ENCODE results near the gene EXOC3. TPM values are rescaled to one million over a fixed set of nuclear protein-coding genes. Genes with fewer than 3 reads are reported as not detected.
"Not testable (repeated sequence)": the region's sequence is repeated elsewhere in the genome, so short reads cannot be mapped to it uniquely, and the experiment has no call there.

Gene EXOC3
- total and polyA plus RNA-seq, 3 experiments from 2014 or later, result 42.9 to 52.4 (median 50.2) TPM

DNA sequence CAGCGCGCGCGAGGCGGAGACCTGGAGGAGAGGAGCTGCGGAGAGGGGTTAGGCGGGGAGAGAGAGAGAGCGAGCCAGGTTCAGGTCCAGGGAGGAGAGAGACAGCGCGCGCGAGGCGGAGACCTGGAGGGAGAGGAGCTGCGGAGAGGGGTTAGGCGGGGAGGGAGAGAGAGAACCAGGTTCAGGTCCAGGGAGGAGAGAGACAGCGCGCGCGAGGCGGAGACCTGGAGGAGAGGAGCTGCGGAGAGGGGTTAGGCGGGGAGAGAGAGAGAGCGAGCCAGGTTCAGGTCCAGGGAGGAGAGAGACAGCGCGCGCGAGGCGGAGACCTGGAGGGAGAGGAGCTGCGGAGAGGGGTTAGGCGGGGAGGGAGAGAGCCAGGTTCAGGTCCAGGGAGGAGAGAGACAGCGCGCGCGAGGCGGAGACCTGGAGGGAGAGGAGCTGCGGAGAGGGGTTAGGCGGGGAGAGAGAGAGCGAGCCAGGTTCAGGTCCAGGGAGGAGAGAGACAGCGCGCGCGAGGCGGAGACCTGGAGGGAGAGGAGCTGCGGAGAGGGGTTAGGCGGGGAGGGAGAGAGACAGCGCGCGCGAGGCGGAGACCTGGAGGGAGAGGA, 31.4 kb downstream of the EXOC3 start:
- Mint-ChIP-seq H3K27ac (peak overlapping the region in 1 of 8 donors; percentile 58), H3K27me3 (peaks cover 8 to 12% of the 10 kb centered on the region in 2 donors), H3K4me1 (peaks cover 7 to 32% (median 12%) of the 10 kb centered on the region in 3 donors), H3K4me3 (peak overlapping the region; percentile 67 to 91 (median 82)), H3K36me3 (peaks cover 0 to 17% (median 0%) of the 10 kb centered on the region in 3 donors)
- H3K36me3 ChIP-seq (ENCODE audit: insufficient read depth, low read length); H3K9me3 Mint-ChIP-seq; H3K9me3 ChIP-seq (ENCODE audit: low read length); H3K27me3 ChIP-seq (ENCODE audit: insufficient read depth, low read length, poor library complexity, severe bottlenecking); H3K27ac ChIP-seq (ENCODE audit: low read depth, low read length); H3K4me3 ChIP-seq (ENCODE audit: low read length): not testable (repeated sequence)
- ChIA-PET CTCF (interaction anchor here (1.4 to 1.7 kb wide), 2 partner anchors 28 to 30 kb away, joined by 3 to 8 read pairs; no protein-coding TSS in a partner anchor), POLR2A (interaction anchor here (1.4 kb wide), 1 partner anchor 28 kb away, joined by 3 read pairs; no protein-coding TSS in a partner anchor)
- peaks cover 21% of the 10 kb centered on the region for H3K4me1 ChIP-seq (ENCODE audit: insufficient read depth, low read length)
- peak in 1 of 5 donors; percentile 22 for DNase-seq

GRCh38 chr5:474840-475661, 32.1 kb downstream of the EXOC3 start:
- peaks cover 8 to 12% of the 10 kb centered on the region in 2 donors for H3K27me3 Mint-ChIP-seq
- peak in 1 of 5 donors; percentile 53 for DNase-seq
- H3K4me3 Mint-ChIP-seq, result peak overlapping the region; percentile 13 to 72 (median 68)
- H3K36me3 ChIP-seq (ENCODE audit: insufficient read depth, low read length), result no peaks in the 10 kb centered on the region
- no peaks in the 10 kb centered on the region for H3K9me3 Mint-ChIP-seq
- H3K4me1 Mint-ChIP-seq, result peaks cover 7 to 28% (median 12%) of the 10 kb centered on the region in 3 donors
- POLR2A ChIA-PET, result no interaction called here
- H3K4me3 ChIP-seq (ENCODE audit: low read length), result no peak overlapping the region
- H3K27ac Mint-ChIP-seq, result peak overlapping the region in 1 of 8 donors; percentile 58
- peaks cover 0 to 10% (median 0%) of the 10 kb centered on the region in 3 donors for H3K36me3 Mint-ChIP-seq
- H3K9me3 ChIP-seq (ENCODE audit: low read length), result no peaks in the 10 kb centered on the region
- CTCF ChIA-PET, result no interaction called here
- peaks cover 21% of the 10 kb centered on the region for H3K4me1 ChIP-seq (ENCODE audit: insufficient read depth, low read length)
- peaks cover 7% of the 10 kb centered on the region for H3K27me3 ChIP-seq (ENCODE audit: insufficient read depth, low read length, poor library complexity, severe bottlenecking)
- H3K27ac ChIP-seq (ENCODE audit: low read depth, low read length), result no peak overlapping the region

DNA sequence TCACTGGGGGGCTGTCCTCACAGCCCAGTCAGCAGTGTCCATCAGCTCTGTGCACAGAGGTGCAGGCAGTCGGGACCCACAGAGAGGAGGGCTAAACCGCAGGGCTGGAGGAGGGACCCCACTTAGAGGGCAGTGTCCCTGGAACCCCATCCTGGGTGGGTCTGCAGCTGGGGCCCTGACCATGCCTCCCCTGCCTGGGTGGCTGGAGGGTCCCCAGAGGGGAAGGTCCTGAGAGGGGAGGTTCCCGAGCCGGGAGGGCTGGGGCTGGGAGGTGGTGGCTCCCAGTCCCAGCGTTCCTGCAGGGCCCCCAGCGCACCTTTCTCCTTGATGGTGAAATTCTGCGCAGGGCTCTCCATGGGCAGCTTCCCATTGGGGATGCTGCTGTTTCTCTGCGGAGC, 32.7 kb downstream of the EXOC3 start:
- Mint-ChIP-seq H3K36me3 (peaks cover 0 to 6% (median 0%) of the 10 kb centered on the region in 3 donors), H3K9me3 (no peaks in the 10 kb centered on the region), H3K27me3 (peaks cover 8 to 13% of the 10 kb centered on the region in 2 donors), H3K27ac (no peak overlapping the region), H3K4me3 (peak overlapping the region in 5 of 7 donors; percentile 32 to 67 (median 47)), H3K4me1 (peaks cover 7 to 22% (median 11%) of the 10 kb centered on the region in 3 donors)
- H3K27ac ChIP-seq (ENCODE audit: low read depth, low read length), result no peak overlapping the region
- no peaks in the 10 kb centered on the region for H3K36me3 ChIP-seq (ENCODE audit: insufficient read depth, low read length)
- peaks cover 7% of the 10 kb centered on the region for H3K27me3 ChIP-seq (ENCODE audit: insufficient read depth, low read length, poor library complexity, severe bottlenecking)
- DNase-seq, result peak in 1 of 5 donors; percentile 41
- ChIA-PET POLR2A (interaction anchor here (0.6 kb wide), 1 partner anchor 17 kb away, joined by 3 read pairs; no protein-coding TSS in a partner anchor), CTCF (no interaction called here)
- H3K4me3 ChIP-seq (ENCODE audit: low read length), result no peak overlapping the region
- peaks cover 21% of the 10 kb centered on the region for H3K4me1 ChIP-seq (ENCODE audit: insufficient read depth, low read length)
- no peaks in the 10 kb centered on the region for H3K9me3 ChIP-seq (ENCODE audit: low read length)

GRCh38 chr5:476102-476813, 33.3 kb downstream of the EXOC3 start:
- Mint-ChIP-seq H3K27ac (no peak overlapping the region), H3K9me3 (no peaks in the 10 kb centered on the region), H3K4me3 (peak overlapping the region in 2 of 7 donors; percentile 50 to 61), H3K27me3 (peaks cover 9 to 16% of the 10 kb centered on the region in 2 donors), H3K36me3 (peaks cover 0 to 5% (median 0%) of the 10 kb centered on the region in 3 donors), H3K4me1 (peaks cover 7 to 17% (median 9%) of the 10 kb centered on the region in 3 donors)
- DNase-seq, result no peak
- no peak overlapping the region for H3K4me3 ChIP-seq (ENCODE audit: low read length)
- no peak overlapping the region for H3K27ac ChIP-seq (ENCODE audit: low read depth, low read length)
- ChIA-PET POLR2A (interaction anchor here (0.6 kb wide), 1 partner anchor 17 kb away, joined by 3 read pairs; no protein-coding TSS in a partner anchor), CTCF (no interaction called here)
- no peaks in the 10 kb centered on the region for H3K36me3 ChIP-seq (ENCODE audit: insufficient read depth, low read length)
- H3K4me1 ChIP-seq (ENCODE audit: insufficient read depth, low read length), result peaks cover 17% of the 10 kb centered on the region
- H3K27me3 ChIP-seq (ENCODE audit: insufficient read depth, low read length, poor library complexity, severe bottlenecking), result peaks cover 7% of the 10 kb centered on the region
- no peaks in the 10 kb centered on the region for H3K9me3 ChIP-seq (ENCODE audit: low read length)

DNA sequence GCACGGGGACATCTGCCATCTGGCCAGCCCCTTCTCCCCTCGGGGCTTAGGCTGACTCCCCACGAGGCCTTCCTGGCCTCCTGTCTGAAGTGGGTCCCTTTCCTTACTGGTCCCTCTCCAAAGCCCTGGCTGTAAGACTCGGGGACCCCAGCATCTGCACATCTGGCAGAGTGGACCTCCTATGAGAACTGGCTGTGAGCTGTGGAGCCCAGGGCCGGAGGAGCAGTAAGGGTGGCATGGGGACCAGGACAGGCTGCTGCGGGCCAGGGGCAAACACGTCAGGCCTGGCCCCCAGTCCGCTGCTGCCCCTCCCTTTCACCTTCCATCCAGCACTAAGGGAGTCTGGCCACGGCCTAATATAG, 33.8 kb downstream of the EXOC3 start:
- Mint-ChIP-seq H3K27me3 (peaks cover 12 to 16% of the 10 kb centered on the region in 2 donors), H3K4me3 (no peak overlapping the region), H3K27ac (no peak overlapping the region), H3K36me3 (peaks cover 0 to under 1% (median 0%) of the 10 kb centered on the region in 3 donors), H3K9me3 (no peaks in the 10 kb centered on the region), H3K4me1 (peaks cover 2 to 12% (median 6%) of the 10 kb centered on the region in 3 donors)
- DNase-seq, result no peak
- no peak overlapping the region for H3K4me3 ChIP-seq (ENCODE audit: low read length)
- H3K9me3 ChIP-seq (ENCODE audit: low read length), result no peaks in the 10 kb centered on the region
- ChIA-PET CTCF (no interaction called here), POLR2A (no interaction called here)
- H3K36me3 ChIP-seq (ENCODE audit: insufficient read depth, low read length), result no peaks in the 10 kb centered on the region
- H3K27ac ChIP-seq (ENCODE audit: low read depth, low read length), result no peak overlapping the region
- H3K4me1 ChIP-seq (ENCODE audit: insufficient read depth, low read length), result peaks cover 11% of the 10 kb centered on the region
- H3K27me3 ChIP-seq (ENCODE audit: insufficient read depth, low read length, poor library complexity, severe bottlenecking), result peaks cover 7% of the 10 kb centered on the region

DNA sequence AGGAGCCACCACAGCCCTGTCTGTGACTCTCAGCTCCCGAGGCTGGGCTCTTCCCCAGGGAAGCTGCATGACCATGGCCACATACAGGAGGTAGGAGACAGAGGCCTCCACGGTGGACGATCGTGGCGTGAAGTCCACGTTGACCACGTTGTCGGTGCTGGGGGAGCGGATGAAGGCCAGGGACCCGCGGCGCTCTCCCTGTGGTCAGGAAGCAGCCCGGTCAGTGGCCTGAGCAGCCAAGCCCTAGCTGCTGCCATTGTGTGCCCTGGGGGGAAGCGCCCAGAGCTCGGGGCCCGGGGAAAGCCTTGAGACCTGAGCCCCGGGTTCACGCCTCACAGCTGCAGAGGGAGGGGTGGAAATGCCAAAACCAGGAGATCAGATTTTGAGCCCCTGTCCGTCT, 34.3 kb downstream of the EXOC3 start:
- Histone ChIP-seq H3K9me3 (ENCODE audit: low read length) (no peaks in the 10 kb centered on the region), H3K27ac (ENCODE audit: low read depth, low read length) (no peak overlapping the region), H3K36me3 (ENCODE audit: insufficient read depth, low read length) (no peaks in the 10 kb centered on the region), H3K4me1 (ENCODE audit: insufficient read depth, low read length) (peaks cover 7% of the 10 kb centered on the region), H3K4me3 (ENCODE audit: low read length) (no peak overlapping the region), H3K27me3 (ENCODE audit: insufficient read depth, low read length, poor library complexity, severe bottlenecking) (peaks cover 7% of the 10 kb centered on the region)
- Mint-ChIP-seq H3K36me3 (no peaks in the 10 kb centered on the region), H3K9me3 (no peaks in the 10 kb centered on the region), H3K4me1 (peaks cover 0 to 9% (median 3%) of the 10 kb centered on the region in 3 donors), H3K27me3 (peaks cover 12 to 16% of the 10 kb centered on the region in 2 donors), H3K4me3 (no peak overlapping the region), H3K27ac (no peak overlapping the region)
- ChIA-PET CTCF (no interaction called here), POLR2A (no interaction called here)
- DNase-seq, result no peak

DNA sequence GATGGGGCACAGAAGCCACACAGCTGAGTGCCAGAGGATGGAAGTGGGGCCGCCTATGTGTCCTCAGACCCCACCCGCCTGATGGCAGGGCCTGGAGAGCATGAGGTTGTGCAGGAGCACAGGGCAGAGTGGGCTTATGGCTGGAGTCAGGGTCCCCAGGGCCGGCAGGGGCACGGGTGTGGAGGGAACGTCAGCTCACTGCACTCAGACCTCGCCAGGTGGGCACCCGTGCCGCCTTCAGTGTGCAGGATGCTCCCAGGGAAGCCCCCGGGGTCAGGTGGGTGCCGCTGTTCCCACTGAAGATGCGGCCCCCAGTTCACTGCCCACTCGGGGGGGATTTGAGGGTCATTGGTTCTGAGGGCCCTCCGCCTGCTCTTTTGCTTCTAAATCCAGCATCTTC, 34.9 kb downstream of the EXOC3 start:
- H3K9me3 Mint-ChIP-seq, result no peaks in the 10 kb centered on the region
- ChIA-PET POLR2A (no interaction called here), CTCF (no interaction called here)
- no peaks in the 10 kb centered on the region for H3K9me3 ChIP-seq (ENCODE audit: low read length)
- H3K27me3 Mint-ChIP-seq, result peaks cover 12 to 16% of the 10 kb centered on the region in 2 donors
- H3K4me1 ChIP-seq (ENCODE audit: insufficient read depth, low read length), result peaks cover 7% of the 10 kb centered on the region
- no peaks in the 10 kb centered on the region for H3K36me3 ChIP-seq (ENCODE audit: insufficient read depth, low read length)
- H3K36me3 Mint-ChIP-seq, result no peaks in the 10 kb centered on the region
- no peak overlapping the region for H3K4me3 ChIP-seq (ENCODE audit: low read length)
- no peak for DNase-seq
- H3K27ac ChIP-seq (ENCODE audit: low read depth, low read length), result no peak overlapping the region
- H3K4me3 Mint-ChIP-seq, result no peak overlapping the region
- H3K27me3 ChIP-seq (ENCODE audit: insufficient read depth, low read length, poor library complexity, severe bottlenecking), result peaks cover 7% of the 10 kb centered on the region
- no peak overlapping the region for H3K27ac Mint-ChIP-seq
- peaks cover 0 to 9% (median 3%) of the 10 kb centered on the region in 3 donors for H3K4me1 Mint-ChIP-seq

Data from CD8-positive, alpha-beta memory T cell (primary cell).